ENCODE measurements around the gene GON4L. TPM values are rescaled to one million over a fixed set of nuclear protein-coding genes. Genes with fewer than 3 reads are reported as not detected.

The GON4L gene
- total and polyA plus RNA-seq, 7 donors = 10.6 to 29.9 (median 21.0) TPM

GRCh38 chr1:155859881-155860871 lies 3.2 kb upstream of the GON4L start:
- WGBS, 3 donors = 2 to 3% (median 3%) methylated on average over 31 to 34 of the region's 35 CpGs
- Histone ChIP-seq H3K27ac (peak overlapping the region; percentile 81), H3K4me1 (peaks cover 17% of the 10 kb centered on the region), H3K9me3 (no peaks in the 10 kb centered on the region), H3K27me3 (ENCODE audit: insufficient read depth in 3 of 3, low read length in 2 of 3) (no peaks in the 10 kb centered on the region), H3K4me3 (peak overlapping the region; percentile 77), H3K36me3 (ENCODE audit: insufficient read depth in 1 of 2, low read depth in 1 of 2) (peaks cover 0 to 4% of the 10 kb centered on the region in 2 donors)
- intact Hi-C loops (cut with DNase I) = loop anchor here in 1 of 2 donors (5.0 kb wide), 1 partner anchor 52 kb away; the partner anchor contains the start of gene RIT1
- TF ChIP-seq CTCF (IDR thresholded peaks at IDR 0.05) = no peak
- ATAC-seq (peak; percentile 12 to 31 (median 16)), DNase-seq (peak; percentile 83 to 89)

- DNase-seq (peak; percentile 94 to 96), ATAC-seq (peak; percentile 91 to 95 (median 94))
- H3K9me3 ChIP-seq = no peaks in the 10 kb centered on the region
- 0 to 1% (median 1%) methylated on average over 33 of the region's 33 CpGs for WGBS, 3 donors
- H3K27me3 ChIP-seq (ENCODE audit: insufficient read depth in 3 of 3, low read length in 2 of 3) = no peaks in the 10 kb centered on the region
- intact Hi-C loops (cut with DNase I) = loop anchor here in 1 of 2 donors (5.0 kb wide), 1 partner anchor 53 kb away; the partner anchor contains the start of gene RIT1
- peak within 1 kb of the TSS; percentile 89 for H3K27ac ChIP-seq
- peaks cover 0 to 13% of the 10 kb centered on the region in 2 donors for H3K36me3 ChIP-seq (ENCODE audit: insufficient read depth in 1 of 2, low read depth in 1 of 2)
- peak within 1 kb of the TSS; percentile 77 for H3K4me3 ChIP-seq
- H3K4me1 ChIP-seq = peaks cover 17% of the 10 kb centered on the region
- peak; percentile 8 for TF ChIP-seq CTCF (IDR thresholded peaks at IDR 0.05)
These were observed 2.3 kb upstream of the GON4L start, which contains the start of gene SYT11 for GRCh38 chr1:155859234-155859829. SYT11 (plus strand) TSS chr1:155859567; CDS start chr1:155859762, 195 bp downstream.

- DNase-seq = peak; percentile 25 to 59
- no peaks in the 10 kb centered on the region for H3K27me3 ChIP-seq (ENCODE audit: insufficient read depth in 3 of 3, low read length in 2 of 3)
- TF ChIP-seq CTCF (IDR thresholded peaks at IDR 0.05) = no peak
- ATAC-seq = peak in 2 of 4 donors; percentile 5 to 12
- intact Hi-C loops (cut with DNase I) = loop anchor here in 1 of 2 donors (5.0 kb wide), 1 partner anchor 53 kb away; the partner anchor contains the start of gene RIT1
- no peaks in the 10 kb centered on the region for H3K9me3 ChIP-seq
- H3K36me3 ChIP-seq (ENCODE audit: insufficient read depth in 1 of 2, low read depth in 1 of 2) = peaks cover 0 to 18% of the 10 kb centered on the region in 2 donors
- H3K27ac ChIP-seq = peak overlapping the region; percentile 89
- peak overlapping the region; percentile 77 for H3K4me3 ChIP-seq
- H3K4me1 ChIP-seq = peaks cover 15% of the 10 kb centered on the region
- WGBS, 3 donors = 34 to 51% (median 42%) methylated on average over 12 of the region's 12 CpGs
These were observed 1.8 kb upstream of the GON4L start for GRCh38 chr1:155858800-155859233.

- DNase-seq (no peak), ATAC-seq (no peak)
- peak overlapping the region; percentile 87 for H3K4me3 ChIP-seq
- H3K9me3 ChIP-seq = no peaks in the 10 kb centered on the region
- no peak for TF ChIP-seq CTCF (IDR thresholded peaks at IDR 0.05)
- peak overlapping the region; percentile 93 for H3K27ac ChIP-seq
- WGBS, 3 donors = 50 to 58% (median 50%) methylated on average over 18 to 20 of the region's 20 CpGs
- H3K4me1 ChIP-seq = peaks cover 15% of the 10 kb centered on the region
- peaks cover 4 to 42% of the 10 kb centered on the region in 2 donors for H3K36me3 ChIP-seq (ENCODE audit: insufficient read depth in 1 of 2, low read depth in 1 of 2)
- intact Hi-C loops (cut with DNase I) = loop anchor here in 1 of 2 donors (5.0 kb wide), 1 partner anchor 56 kb away; the partner anchor contains the start of gene RIT1
- H3K27me3 ChIP-seq (ENCODE audit: insufficient read depth in 3 of 3, low read length in 2 of 3) = no peaks in the 10 kb centered on the region
These were observed 598 bp downstream of the GON4L start for GRCh38 chr1:155856257-155856974.
